GM12892 (cell line): ENCODE data around the gene STEAP3. TPM values are rescaled to one million over a fixed set of nuclear protein-coding genes. Genes with fewer than 3 reads are reported as not detected.

ENCODE experiments used
- DNase-seq: peaks from one replicate; pipeline ENCODE4 v3.0.0; 2011; ENCODE audit not compliant: insufficient read length
- FAIRE-seq: peaks from 2 replicates; lab custom pipeline; 2011; peaks lifted over from hg19 to GRCh38; lab: Jason Lieb, UNC
- POLR2A ChIP-seq: IDR thresholded peaks from 2 replicates; pipeline ENCODE4 v1.6.1; 2011; ENCODE audit warnings: low read depth, low read length, control low read depth
- POLR2AphosphoS5 ChIP-seq: IDR thresholded peaks from 2 replicates; pipeline ENCODE4 v1.6.1; 2011; ENCODE audit warnings: low read depth, low read length, control low read depth
- TAF1 ChIP-seq: IDR thresholded peaks from 2 replicates; pipeline ENCODE4 v1.6.1; 2011; ENCODE audit warnings: low read depth, mild to moderate bottlenecking, control low read depth, low read length, borderline replicate concordance
- polyA plus RNA-seq: library from polyadenylated mRNA; unstranded; fragments of >200 nt; gene quantifications from one replicate; pipeline ENCODE4 v1.2.1, GENCODE V29; 2012; ENCODE audit warnings: missing spikeins, inconsistent platforms; ENCODE audit not compliant: missing spikeins

STEAP3 gene
- polyA plus RNA-seq = 3.4 TPM

- DNase-seq = peak; percentile 83
- FAIRE-seq = peak; percentile 50
- TF ChIP-seq POLR2A (0 out of 2 replicates have a peak, but pooled peaks have one; percentile 10), POLR2AphosphoS5 (no peak), TAF1 (no peak)
Measured at GRCh38 chr2:119223521-119224390, at the start of gene STEAP3. Gene STEAP3, plus strand, starts transcription at chr2:119223834. Its CDS starts 7,179 bp downstream, at chr2:119231013.

- peak; percentile 82 for FAIRE-seq
- peak; percentile 54 for DNase-seq
- TF ChIP-seq POLR2A (no peak), TAF1 (no peak), POLR2AphosphoS5 (no peak)
Measured at GRCh38 chr2:119174216-119174992, 49.2 kb upstream of the STEAP3 start.

GRCh38 chr2:119174993-119175347 is 48.7 kb upstream of the STEAP3 start:
- no peak for DNase-seq
- FAIRE-seq = no peak
- TF ChIP-seq POLR2AphosphoS5 = no peak
- TF ChIP-seq POLR2A = no peak
- TF ChIP-seq TAF1 = no peak

DNA sequence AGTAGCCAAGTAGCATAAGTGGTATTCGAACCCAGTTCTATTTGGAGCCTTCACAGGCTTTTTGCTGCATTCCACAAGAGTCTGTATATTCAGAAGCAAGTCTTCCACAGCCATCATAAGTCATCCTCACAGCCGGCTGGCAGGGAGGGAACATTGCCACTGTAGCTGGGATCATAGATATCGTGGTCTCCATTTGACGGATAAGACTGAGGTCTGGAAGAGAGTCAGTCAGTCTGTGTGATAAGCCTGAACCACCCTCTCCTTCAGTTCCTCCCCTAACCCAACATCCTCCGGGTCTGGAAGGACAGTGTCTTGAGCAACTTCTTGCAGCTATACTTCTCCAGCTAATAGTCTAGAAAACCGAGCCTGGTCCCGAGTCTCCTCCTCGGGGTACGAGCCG is 48.1 kb upstream of the STEAP3 start:
- TF ChIP-seq TAF1 (no peak), POLR2AphosphoS5 (no peak), POLR2A (no peak)
- no peak for FAIRE-seq
- DNase-seq = no peak

GRCh38 chr2:119177171-119177837 is 46.3 kb upstream of the STEAP3 start:
- no peak for DNase-seq
- TF ChIP-seq POLR2A (no peak), POLR2AphosphoS5 (no peak), TAF1 (no peak)
- FAIRE-seq = no peak

DNA sequence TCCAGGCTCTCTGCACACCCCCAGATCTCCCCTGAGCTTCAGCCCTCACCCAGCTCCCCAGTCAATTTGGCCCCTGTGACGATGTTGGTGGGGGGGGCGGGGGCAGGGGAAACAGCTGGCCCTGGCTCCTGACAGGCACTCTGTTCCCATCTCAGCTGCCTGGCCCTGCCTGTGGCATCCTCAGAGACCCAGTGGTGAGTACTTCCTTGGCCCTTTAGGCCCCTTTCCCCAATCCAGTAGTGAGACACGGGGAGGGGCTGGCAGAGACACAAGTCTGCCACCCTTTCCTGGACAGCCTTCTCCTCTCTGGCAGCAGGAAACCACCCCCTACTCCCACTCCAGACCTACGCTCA is 45.8 kb upstream of the STEAP3 start:
- no peak for TF ChIP-seq POLR2A
- TF ChIP-seq TAF1 = no peak
- no peak for TF ChIP-seq POLR2AphosphoS5
- FAIRE-seq (no peak), DNase-seq (no peak)

DNA sequence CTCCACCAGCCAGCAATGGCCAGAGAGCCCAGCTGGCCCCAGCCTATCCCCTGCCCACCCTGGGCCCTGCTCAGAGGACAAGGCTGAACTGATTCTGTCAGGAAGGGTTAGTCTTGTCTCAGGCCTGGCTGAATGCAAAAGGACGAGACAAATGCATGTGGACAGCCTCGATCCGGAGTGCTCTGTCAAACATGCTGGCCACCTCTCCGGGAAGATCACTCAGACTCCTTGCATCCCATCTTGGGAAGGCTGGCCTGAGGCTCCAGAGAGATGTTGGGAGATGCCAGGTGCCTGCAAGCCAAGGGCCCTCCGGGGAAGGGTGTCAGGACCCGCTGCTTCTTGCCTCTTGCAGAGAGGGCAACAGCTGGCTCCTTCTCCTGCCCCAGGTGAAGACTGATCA is 44.9 kb upstream of the STEAP3 start:
- TF ChIP-seq TAF1 (no peak), POLR2AphosphoS5 (no peak), POLR2A (no peak)
- DNase-seq = no peak
- no peak for FAIRE-seq

- no peak for DNase-seq
- no peak for TF ChIP-seq POLR2AphosphoS5
- TF ChIP-seq POLR2A = no peak
- TF ChIP-seq TAF1 = no peak
- FAIRE-seq = no peak
Measured at GRCh38 chr2:119179202-119179601, 44.4 kb upstream of the STEAP3 start.

GRCh38 chr2:119179991-119180390 is 43.6 kb upstream of the STEAP3 start:
- FAIRE-seq = no peak
- TF ChIP-seq TAF1 (no peak), POLR2A (no peak), POLR2AphosphoS5 (no peak)
- no peak for DNase-seq

GRCh38 chr2:119180892-119181291 is 42.7 kb upstream of the STEAP3 start:
- TF ChIP-seq POLR2A (no peak), POLR2AphosphoS5 (no peak), TAF1 (no peak)
- FAIRE-seq = no peak

DNA sequence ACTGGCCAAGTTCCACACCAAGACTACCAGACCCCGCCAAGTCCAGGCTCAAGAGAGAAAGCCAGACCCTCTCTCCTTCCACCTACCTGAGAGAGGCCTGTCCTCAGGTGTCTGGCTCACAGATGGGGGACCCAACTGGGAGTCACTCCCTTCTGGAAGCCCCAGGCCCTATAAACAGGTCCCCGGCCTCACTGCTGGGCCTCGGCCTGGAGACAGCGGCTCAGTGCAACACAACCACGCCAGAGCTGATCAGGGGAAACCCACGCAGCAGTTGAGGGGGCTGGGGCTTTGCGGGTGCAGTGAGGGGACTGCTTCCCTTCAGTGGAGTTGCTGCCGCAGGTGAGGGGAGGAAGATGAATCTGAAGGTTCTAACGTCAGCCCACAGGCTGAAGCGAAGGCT is 42.2 kb upstream of the STEAP3 start:
- no peak for DNase-seq
- no peak for TF ChIP-seq POLR2A
- no peak for TF ChIP-seq POLR2AphosphoS5
- TF ChIP-seq TAF1 = no peak
- no peak for FAIRE-seq

More at GRCh38 chr2:119180892-119181291, 42.7 kb upstream of the STEAP3 start:
- DNase-seq = no peak
